ENCODE data around the gene PRPF19.

PRPF19 gene

DNA sequence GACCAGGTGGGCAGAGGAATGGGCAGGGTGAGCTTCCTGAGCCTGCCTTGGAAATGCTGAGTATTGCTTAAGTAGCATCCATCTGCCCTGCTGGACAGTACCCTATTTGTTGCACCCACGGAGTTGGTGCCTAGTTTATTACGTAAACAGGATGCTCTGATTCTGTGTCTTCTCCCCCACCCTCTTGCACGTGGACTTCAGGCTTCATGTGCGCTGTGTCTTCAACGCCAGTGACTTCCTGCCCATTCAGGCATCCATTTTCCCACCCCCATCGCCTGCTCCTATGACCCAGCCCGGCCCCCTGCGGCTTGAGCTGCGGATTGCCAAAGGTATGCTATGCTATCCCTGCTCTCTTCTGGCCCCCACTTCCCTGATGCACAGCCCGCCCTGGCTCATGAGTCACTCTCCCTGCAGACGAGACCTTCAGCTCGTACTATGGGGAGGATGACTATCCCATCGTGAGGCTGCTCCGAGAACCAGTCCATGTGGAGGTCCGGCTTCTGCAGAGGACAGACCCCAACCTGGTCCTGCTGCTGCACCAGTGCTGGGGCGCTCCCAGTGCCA is 33.3 kb downstream of the PRPF19 start:
- peak; percentile 7 for DNase-seq (ENCODE audit: low spot score)

GRCh38 chr11:60872124-60872960 is 34.0 kb downstream of the PRPF19 start:
- no peak for DNase-seq (ENCODE audit: low spot score)

DNA sequence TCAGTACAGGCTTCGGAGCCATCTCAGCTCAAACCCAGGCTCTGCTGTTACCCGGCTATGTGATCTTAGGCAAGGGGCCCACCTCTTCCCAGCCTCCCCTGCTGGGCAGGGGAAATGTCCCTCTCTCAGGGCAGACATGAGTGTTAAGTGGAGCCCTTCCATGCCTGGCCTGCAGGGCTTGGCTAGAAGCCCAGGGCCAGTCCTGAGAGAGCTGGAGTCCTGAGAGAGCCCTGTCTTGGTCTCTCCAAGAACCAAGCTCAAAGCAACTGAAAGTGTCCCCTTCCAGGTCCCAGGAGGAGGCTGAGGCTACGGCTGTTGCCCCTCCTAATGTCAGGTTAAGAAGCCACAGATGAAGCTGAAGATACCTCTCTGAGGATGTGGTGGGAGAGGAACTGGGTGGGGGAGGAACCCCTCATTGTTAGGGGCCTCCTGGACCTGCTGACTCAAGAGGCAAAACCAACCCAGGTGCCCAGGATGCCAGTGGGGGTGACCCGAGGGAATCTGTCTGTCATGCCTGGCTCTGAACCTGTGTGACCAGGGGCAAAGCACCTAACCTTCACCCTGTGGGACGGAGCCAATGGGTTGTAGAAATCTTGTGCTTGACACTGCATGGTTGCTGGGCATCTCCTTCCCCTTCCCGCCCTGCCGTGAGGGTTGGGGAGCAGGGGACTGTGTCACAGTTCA is 34.9 kb downstream of the PRPF19 start:
- DNase-seq (ENCODE audit: low spot score): no peak

DNA sequence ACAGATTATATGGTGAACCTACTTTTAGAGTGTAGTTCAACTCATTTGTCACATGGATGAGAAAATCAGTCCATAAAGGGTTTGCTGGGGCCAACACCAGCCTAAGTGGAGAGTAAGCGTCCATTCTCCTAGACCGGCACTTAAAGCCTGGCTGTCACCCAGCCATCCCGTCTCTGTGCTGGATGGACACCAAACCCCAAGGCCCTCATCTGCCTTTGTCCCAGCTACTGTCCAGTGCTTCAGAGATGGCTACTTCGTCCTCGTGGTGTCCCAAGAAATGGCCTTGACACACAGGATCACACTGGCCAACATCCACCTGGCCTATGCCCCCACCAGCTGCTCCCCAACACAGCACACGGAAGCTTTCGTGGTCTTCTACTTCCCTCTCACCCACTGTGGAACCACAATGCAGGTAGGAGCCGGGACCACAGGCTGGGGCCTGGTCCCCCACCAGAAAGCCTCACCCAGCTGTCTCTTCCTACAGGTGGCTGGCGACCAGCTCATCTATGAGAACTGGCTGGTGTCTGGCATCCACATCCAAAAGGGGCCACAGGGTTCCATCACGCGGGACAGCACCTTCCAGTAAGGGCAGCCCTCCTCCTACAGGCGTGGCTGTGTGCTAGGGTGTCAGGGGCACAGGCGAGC is 35.5 kb downstream of the PRPF19 start:
- no peak for DNase-seq (ENCODE audit: low spot score)

DNA sequence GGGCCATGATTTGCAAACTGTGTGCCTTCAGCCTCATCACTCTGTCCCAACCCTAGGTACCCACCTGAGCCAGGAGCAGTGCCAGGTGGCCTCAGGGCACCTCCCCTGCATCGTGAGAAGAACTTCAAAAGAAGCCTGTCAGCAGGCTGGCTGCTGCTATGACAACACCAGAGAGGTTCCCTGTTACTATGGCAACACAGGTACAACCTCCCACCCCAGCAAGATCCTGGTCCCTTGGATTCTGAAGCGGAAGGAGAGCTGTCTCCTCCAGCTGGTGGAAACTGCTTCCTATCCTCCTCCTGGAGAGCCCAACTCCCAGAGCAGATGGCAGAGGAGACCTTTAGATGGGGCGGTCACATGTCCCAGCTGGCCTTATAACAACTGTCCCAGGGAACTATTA is 36.1 kb downstream of the PRPF19 start:
- no peak for DNase-seq (ENCODE audit: low spot score)

DNA sequence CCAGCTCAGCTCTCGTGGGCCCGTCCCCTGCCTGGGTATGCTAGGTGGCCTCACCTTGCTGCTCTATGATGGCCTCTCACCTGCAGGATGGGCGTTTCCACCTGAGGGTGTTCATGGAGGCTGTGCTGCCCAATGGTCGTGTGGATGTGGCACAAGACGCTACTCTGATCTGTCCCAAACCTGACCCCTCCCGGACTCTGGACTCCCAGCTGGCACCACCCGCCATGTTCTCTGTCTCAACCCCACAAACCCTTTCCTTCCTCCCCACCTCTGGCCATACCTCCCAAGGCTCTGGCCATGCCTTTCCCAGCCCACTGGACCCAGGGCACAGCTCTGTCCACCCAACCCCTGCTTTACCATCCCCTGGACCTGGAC is 36.9 kb downstream of the PRPF19 start:
- DNase-seq (ENCODE audit: low spot score): no peak

GRCh38 chr11:60868682-60869450 is 37.5 kb downstream of the PRPF19 start:
- DNase-seq (ENCODE audit: low spot score): no peak

DNA sequence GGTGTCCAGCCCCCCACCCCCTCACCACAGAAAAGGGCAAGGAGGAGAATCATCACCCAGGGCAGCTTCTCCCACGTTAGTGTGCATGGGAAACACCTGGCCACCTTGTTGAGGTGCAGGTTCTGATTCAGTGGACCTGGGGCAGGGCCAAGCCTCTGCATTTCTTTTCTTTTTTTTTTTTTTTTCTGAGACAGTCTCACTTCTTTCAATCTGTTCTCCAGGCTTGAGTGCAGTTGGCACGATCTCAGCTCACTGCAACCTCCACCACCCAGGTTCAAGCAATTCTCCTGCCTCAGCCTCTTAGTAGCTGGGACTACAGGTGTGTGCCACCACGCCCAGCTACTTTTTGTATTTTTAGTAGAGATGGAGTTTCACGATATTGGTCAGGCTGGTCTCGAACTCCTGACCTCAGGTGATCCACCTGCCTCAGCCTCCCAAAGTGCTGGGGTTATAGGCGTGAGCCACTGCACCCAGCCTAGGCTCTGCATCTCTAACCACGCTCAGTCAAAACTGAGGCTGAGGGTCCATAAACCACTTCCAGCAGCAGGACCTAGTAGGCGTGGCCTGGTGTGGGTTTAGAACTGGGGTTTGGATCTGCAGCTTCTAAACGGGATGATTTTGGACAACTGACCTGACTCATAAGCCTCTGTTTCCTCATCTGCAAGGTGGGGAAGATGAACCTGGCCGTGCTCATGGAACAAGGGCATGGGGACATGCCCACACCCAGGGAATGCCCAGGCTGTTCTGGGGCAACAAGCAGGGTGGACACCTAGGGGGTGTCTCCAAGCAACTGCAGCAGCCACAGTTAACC is 38.3 kb downstream of the PRPF19 start:
- no peak for DNase-seq (ENCODE audit: low spot score)

DNA sequence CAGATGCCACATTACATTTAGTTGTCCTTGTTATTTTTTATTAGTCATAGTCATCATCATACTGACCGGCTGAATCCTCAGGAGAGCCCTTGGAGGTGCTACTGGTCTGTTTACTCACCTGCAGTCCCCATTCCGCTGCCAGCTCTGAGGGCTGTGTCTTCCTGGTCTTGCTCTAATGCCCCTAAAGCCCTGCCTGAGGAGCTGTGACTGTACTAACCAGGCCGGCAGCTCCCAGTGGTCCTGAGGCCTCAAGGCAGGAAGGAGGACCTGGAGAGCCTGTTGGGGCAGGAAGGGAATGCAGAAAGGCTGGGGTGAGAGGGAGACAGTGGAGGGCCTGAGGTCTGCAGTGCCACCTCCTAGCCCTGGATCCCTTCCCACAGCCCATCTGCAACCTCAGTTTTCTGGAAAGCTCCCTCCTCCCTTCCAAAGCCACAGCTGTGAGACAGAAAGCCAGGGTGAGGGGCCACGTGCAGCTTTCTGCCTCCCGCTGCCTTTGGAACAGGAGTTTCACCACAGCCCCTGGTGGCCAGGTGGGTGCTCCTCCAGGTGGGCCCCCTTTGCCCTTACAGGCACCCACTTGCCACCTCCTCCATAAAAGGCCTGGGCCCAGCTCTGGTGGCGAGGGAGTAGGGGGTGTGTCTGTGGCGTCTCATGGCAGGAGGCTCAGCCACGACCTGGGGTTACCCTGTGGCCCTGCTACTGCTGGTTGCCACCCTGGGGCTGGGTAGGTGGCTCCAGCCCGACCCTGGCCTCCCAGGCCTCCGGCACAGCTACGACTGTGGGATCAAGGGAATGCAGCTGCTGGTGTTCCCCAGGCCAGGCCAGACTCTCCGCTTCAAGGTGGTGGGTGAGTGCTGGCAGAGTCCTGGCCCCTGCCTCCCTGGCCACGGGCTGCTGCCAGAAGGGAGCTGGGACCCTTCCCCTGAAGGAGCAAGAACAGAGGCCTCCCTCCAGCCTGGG is 39.2 kb downstream of the PRPF19 start, which contains the start of gene ZP1:
Gene ZP1 (plus strand): TSS at position 632 of the 960 bp plus-strand sequence. CDS start 20 bp downstream, at position 652.
- DNase-seq (ENCODE audit: low spot score): no peak

- no peak for DNase-seq (ENCODE audit: low spot score)
These were observed 41.4 kb downstream of the PRPF19 start for GRCh38 chr11:60864856-60865513.

DNA sequence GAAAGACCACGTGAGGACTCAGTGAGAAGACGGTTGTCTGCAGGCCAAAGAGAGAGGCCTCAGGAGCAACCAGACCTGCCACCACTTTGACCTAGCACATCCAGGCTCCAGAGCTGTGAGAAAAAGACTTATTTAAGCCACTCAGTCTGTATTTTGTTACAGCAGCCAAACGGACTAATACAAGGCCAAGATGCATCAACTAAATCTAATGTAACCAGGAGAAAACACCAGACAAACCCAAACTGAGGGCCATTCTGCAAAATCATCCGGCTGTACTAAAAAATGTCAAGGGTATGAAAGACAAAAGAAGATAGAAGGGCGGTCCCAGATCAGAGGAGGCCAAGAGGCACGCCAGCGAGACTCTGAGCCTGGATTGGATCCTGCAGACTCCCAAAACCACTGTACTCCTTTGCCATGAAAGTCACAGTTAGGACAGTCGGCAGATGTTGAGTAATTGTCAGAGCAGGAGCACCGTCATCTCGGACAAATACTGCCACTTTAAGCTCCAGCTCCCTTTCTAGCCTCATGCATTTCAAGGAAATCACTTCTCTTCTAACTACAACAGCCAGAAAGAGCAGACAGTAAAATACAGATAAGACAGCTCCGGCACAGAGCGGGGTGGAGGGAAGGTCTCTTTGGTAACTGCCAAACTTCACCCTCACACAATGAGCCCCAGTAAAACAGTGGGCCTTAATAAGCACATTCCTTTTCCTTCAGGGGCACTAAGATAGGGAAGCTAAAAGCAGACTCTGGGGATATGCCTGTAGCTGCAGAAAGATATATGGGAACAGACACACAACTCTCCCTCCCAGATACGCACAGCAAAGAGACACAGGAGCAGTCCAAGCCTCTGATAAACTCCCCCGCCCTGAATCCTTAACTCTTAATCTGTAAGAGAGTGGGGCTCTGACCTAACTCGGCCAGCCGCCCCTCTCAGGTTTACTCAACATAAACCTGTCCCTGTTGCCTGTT is 42.5 kb downstream of the PRPF19 start:
- DNase-seq (ENCODE audit: low spot score): no peak

DNA sequence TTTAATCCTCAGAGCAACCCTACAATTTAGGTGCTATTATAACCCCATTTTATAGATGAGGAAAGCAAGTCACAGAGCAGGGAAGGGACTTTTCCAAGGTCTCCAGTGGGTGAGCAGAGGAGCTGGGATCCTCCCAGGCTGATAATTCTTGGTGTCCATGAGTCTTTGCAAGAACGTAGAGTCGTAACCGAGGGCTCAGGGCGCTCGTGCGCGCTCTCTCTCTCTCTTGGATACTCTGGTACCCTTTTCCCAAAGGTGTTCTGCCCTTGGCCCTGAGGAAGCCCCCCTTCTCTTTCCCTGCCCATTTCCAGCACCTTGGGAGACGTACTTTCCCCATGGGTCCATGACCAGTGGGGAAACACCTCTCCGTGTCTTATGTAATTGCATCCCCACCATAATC is 44.2 kb downstream of the PRPF19 start:
- DNase-seq (ENCODE audit: low spot score): no peak

DNA sequence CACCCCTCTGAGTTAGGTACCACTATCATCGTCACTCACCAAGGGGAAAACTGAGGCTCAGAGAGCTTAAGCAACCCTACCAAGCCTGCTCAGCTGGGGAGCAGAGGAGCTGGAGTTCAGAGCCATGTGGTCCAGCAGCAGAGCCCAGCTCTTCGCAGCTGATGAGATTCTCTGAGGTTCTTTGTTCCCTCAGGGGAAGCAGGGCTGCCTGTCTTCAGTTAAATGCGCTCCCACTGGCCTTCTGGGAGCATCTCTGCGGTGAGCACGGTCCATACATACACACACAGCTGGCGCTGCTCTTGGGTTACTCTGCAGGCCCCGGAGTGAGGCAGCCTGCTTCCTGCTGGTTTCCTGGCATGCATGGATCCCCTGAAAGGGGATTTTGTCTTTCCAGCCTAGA is 45.4 kb downstream of the PRPF19 start:
- DNase-seq (ENCODE audit: low spot score): no peak

DNA sequence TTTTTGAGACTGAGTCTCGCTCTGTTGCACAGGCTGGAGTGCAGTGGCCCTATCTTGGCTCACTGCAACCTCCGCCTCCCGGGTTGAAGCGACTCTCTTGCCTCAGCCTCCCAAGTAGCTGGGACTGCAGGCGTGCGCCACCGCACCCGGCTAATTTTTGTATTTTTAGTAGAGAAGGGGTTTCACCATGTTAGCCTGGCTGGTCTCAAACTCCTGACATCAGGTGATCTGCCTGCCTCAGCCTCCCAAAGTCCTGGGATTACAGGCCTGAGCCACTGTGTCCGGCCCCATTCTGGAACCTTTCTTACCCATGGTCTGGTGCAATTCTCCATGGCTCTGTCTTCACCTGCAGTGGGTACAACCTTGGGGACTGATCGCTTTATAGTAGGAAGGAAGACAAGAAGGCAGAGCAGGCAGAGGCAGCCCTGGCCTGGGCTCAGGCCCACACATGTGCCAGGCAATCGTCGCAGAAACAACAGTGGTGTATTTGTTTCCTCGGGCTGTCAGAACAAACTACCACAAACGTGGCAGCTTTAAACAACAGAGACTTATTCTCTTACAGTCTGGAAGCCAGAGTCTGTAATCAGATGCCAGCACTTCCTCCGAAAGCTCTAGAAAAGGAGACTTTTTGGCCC is 46.7 kb downstream of the PRPF19 start:
- DNase-seq (ENCODE audit: low spot score): peak; percentile 63

DNA sequence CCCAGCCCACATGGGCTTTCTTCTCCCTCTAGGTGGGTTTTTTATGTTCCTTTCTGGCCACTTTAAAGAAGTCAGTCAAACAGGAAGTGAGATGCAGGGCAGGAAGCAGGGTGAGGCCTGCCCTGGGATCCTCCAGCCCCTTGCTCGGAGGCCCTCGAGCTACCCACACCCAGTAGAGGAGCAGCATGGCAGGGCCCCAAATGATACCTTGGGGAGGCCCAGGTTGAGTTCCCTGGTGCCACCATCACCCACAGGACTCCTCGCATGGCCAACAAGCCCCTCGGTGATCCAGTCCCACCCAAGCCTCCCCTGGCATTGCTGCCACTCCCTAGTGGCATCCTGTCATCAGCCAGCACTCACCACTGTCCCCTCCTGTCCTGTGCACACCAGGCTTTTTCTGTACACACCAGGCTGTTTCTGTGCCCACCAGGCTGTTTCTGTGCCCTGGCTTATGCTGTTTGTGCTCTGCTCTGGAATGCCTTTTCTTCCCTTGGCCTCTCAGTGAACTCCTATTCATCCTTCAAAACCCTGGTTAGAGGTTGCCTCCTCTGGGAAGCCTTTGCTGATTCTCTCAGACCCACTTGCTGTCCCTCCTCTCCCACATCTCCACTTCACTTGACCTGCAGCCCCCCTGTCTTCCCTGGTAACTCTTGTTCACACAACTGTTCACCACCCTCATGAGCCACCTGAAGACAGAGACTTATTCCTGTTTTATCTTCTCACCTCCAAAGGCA is 47.5 kb downstream of the PRPF19 start:
- no peak for DNase-seq (ENCODE audit: low spot score)

DNA sequence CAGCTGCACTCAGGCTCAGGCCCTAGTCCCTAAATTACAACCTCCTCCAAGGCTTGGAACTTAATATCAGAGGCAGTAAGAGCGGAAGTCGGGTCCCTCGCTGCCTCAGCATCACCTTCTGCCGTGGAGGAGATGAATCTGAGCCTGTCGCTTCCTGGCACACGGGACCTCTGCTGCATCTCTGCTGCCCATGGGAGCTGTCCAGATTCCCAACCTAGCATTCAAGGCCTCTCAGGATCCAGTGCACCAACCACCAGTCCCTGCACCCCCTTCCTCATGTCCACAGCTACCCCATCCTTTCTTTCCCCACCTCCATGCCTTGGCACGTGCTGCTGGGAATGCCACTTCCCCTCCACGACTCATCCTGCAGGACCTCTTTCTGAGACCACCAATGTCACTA is 48.1 kb downstream of the PRPF19 start:
- DNase-seq (ENCODE audit: low spot score): no peak

All from COLO829 (cell line).